ENCODE data around the gene FOXP1.

Gene FOXP1

DNA sequence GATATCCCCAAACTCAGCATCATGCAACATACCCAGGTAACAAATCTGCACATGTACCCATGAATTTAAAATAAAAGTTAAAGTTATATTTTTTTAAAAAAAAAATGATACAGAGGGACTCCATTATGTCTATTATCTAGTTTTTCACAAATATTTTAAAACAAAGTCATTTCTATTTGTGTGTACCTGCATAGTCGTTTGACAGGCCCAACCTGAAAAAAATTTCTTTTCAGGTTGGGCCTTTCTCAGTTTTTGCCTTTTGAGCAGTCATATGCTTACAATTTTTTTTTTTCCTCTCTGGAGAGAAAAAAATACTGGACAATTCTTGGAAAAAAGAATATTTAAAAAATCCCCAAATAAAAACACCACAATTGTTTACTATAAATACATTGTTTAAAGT is 459.5 kb downstream of the FOXP1 start:
- no peak for DNase-seq (ENCODE audit: low read depth)

DNA sequence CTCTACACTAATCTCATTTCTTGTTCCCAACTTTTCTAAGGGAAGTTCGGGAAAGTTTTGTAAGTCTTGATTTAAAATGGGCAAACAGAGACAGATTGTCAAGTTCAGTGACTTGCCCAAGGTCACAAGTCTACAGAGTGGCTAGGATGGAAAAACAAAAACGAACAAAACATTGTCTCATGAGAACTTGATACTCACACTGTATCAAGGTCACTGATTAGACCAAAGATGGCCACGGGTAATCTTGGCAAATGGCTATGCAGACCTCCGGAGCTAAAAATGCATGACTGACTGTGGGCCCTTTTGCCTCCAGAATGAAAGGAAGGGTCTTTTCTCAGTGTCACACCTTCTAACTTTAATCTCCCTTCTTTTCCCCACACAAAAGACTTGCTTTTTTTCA is 460.9 kb downstream of the FOXP1 start:
- DNase-seq (ENCODE audit: low read depth) = no peak

GRCh38 chr3:71121429-71122167 is 461.9 kb downstream of the FOXP1 start:
- DNase-seq (ENCODE audit: low read depth) = no peak

DNA sequence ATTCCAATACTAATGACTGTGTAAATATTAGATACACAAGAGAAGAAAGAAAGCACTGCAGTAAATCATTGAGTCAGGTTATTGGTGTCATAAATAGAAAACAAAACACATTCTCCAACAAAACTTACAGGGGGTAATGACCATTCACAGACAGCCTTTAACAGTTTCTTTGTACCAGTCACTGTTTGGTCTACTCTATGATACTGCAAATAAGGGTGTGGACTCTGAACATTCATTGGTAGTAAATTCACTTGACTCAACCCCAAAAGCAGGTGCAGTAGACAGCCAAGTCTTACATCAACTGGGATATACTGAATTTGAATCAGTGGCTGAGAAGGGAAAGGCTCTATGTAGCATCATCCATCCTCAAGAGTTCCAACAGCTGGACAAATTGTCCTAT is 463.5 kb downstream of the FOXP1 start:
- no peak for DNase-seq (ENCODE audit: low read depth)

DNA sequence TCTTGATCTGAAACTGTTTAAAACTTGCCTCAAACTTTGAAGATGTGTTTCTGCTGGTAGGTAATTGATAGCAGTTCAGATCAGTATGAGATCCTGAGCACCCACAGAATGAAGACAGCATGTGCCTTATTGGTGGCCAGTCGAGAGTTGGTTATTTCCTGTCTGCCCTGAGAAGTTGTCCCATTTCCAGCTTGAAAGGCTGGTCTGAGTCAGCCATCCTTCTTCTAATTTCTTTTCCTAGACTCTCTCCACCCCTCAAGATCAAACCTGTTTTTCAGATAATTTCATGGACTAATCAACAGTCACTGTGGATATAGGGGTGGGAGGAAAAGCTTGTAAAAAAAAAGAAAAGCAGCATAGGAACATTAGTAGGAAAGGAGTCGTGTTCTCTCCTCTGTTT is 464.4 kb downstream of the FOXP1 start:
- no peak for DNase-seq (ENCODE audit: low read depth)

- DNase-seq (ENCODE audit: low read depth) = no peak
These were observed 465.1 kb downstream of the FOXP1 start for GRCh38 chr3:71118436-71118835.

DNA sequence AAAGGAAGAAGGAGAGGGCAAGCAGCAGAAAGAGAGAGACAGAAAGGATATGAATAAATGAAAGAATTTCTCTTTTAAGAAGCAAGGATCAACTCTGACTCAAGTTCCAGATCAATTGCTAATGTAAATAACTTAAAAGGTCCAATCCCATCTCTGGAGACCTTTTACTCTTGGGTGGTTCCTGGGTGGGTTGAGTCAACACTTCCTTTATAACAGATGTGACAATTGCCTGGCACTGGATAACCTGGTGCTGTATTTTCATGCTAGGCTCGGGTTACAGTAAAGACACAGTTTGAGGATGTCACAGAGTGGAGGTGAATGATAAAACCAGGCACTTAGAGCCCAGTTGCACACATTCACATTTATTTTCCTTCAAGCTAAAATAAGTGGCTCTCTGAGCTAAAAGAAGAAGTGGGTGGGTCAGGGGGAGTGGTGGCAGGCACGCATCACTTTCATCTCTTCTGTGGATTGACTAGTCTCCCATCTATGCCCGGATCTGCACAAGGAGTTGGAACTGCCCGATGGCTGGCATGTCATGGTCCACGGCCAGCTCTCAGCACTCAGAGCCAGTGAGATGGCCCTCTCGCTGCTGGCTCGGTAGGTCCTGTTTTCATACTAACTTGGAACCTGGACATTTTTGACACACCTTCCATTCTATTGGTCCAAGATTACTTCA is 465.8 kb downstream of the FOXP1 start:
- DNase-seq (ENCODE audit: low read depth) = no peak

DNA sequence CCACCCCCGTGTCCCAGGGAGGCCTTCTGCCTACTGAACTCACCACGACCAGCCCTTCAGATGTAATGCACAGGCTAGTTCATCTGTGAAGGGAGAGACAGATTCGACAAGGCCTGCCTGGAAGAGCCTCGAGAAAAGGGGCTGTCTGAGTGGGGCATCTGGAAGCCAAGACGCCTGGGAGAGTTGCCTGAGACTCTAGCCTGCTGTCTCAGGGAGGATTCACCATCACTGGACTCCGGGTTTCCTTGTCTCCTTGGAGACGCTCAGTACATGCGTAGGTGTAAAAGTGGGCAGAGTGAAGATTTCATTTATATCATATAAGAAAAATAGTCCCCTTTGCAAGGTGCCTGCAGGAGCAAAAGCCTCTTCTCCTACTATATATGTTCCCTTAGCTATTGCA is 468.9 kb downstream of the FOXP1 start:
- DNase-seq (ENCODE audit: low read depth) = no peak

DNA sequence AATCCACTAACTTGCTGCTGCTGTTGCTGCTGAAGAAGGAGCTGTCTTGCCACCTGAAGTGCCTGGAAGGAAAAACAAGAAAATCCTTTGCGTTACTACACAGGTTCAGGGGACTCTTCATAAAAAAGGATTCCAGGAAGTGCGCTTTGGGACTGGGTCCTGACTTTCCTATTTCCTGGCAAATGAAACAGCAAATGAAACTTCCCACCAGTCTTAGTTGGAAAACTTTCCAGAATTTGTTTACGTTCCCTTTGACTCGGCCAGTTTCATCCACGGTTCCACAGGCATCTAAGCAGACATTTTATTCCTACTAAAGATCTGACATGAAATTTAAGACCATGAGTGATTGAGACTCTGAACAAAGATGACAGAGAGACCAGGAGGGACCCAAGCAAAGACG is 471.0 kb downstream of the FOXP1 start:
- DNase-seq (ENCODE audit: low read depth) = no peak

DNA sequence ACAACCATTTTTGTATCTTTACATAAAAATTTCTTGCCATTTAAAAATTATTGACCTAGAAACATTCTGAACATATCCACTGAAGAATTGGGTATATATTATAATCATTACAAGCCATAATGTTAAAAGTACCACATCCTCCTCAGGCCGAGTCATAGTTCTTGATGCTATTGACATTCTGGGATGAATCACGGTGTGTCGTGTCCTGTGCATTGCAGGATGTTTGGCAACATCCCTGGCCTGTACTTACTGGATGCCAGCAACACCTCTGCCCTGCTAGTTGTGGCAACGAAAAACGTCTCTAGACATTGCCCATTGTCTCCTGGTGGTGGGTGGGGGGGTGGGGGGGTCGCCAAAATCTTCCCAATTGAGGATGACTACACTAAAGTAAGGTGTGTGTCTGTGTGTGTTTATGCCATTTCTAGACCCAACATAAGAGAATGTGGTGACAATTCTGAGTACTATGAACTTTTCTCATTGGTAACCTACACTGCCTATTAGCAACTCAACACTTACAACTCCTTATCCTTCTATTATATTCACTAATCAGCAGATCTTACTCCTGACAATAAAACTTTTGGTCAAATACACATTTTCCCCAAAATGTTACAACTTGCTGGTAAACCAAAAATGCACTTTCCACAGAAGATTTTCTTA is 471.6 kb downstream of the FOXP1 start:
- DNase-seq (ENCODE audit: low read depth) = no peak

DNA sequence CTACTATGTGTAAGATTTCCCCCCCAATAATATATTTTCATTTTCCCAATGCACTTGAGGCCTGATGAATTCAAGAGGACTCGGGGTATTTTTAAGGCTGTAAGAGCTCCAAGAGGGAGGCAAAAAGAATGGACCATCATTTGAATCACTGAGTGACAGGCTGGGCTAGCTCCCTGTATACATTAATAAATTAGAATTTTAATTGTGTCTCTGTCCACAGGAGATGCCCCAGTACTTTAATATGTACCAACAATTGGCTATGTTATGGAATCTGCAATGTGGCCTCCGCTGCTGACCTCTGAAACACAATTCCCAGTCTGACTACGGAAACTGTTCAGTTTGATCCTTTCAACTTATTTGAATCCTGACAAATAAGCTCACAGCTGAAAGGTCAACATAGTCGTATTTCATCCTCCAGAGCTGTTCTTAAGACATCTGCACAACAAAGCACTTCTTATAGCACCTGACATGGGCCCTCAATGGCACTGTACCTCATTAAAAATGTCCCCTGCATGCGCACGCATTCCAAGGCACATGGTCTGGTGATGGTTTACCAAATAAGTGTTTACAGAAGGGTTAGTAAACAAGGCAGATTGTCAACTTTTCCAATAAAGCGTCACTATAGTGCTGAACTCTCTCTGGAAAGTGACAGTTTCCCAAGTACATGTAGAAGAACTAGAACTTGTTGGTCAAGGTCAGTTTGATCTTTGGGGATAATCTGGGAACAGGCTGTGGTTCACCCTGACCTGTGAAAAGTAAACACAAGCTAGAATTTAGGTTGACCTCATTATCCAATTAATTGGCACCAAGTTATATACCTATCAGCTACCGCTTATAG is 472.9 kb downstream of the FOXP1 start:
- no peak for DNase-seq (ENCODE audit: low read depth)

- no peak for DNase-seq (ENCODE audit: low read depth)
These were observed 473.6 kb downstream of the FOXP1 start for GRCh38 chr3:71109977-71110285.

- DNase-seq (ENCODE audit: low read depth) = no peak
These were observed 474.1 kb downstream of the FOXP1 start for GRCh38 chr3:71109241-71109976.

- no peak for DNase-seq (ENCODE audit: low read depth)
These were observed 475.6 kb downstream of the FOXP1 start for GRCh38 chr3:71107926-71108325.

DNA sequence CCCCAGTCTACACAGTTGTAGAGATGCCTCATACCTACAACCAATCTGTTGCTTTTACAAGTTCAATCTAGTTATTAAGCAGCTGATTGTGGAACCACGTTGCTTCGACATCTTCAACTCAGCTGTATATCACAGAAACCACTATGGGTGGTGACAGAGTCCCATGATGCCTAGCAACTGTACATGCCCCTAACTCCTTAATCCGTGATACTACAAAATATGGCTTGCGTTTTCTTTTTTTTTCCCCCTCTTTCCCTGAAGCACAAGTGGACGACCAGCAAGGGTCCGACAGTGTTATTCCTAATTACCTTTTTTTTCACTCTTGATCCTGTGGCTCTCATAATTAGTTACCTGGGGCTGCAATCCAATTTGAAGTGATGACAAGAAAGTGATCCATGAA is 478.6 kb downstream of the FOXP1 start:
- DNase-seq (ENCODE audit: low read depth) = no peak

- DNase-seq (ENCODE audit: low read depth) = no peak
These were observed 479.0 kb downstream of the FOXP1 start for GRCh38 chr3:71104556-71104955.

GRCh38 chr3:71104121-71104541 is 479.4 kb downstream of the FOXP1 start:
- DNase-seq (ENCODE audit: low read depth) = no peak

GRCh38 chr3:71103430-71103921 is 480.1 kb downstream of the FOXP1 start:
- no peak for DNase-seq (ENCODE audit: low read depth)

- no peak for DNase-seq (ENCODE audit: low read depth)
These were observed 481.2 kb downstream of the FOXP1 start for GRCh38 chr3:71102111-71102983.

- DNase-seq (ENCODE audit: low read depth) = no peak
These were observed 481.9 kb downstream of the FOXP1 start for GRCh38 chr3:71101626-71102025.

- DNase-seq (ENCODE audit: low read depth) = no peak
These were observed 482.5 kb downstream of the FOXP1 start for GRCh38 chr3:71101014-71101413.

Measured in stimulated activated CD8-positive, alpha-beta memory T cell treated with anti-CD3 and anti-CD28 coated beads, Interleukin-12 subunit alpha, Interleukin-12 subunit beta, amount 100 ng/mL, for 4 hours (primary cell).